SK-N-SH (cell line): ENCODE results near the gene AANAT. TPM values are rescaled to one million over a fixed set of nuclear protein-coding genes. Genes with fewer than 3 reads are reported as not detected.

Source experiments
- CTCF ChIA-PET: fragments of 300-600, 350-600 bp; formaldehyde crosslinking; extraction: SDS; loops from one replicate; lab custom pipeline; 2021; lab: Yijun Ruan, JAX
- POLR2A ChIA-PET: fragments of 350-600 bp; sonication (Branson Sonifier 250); formaldehyde crosslinking; extraction: SDS; loops from one replicate; lab custom pipeline; 2020; ENCODE audit warnings: antibody characterized with exemption, inconsistent platforms; lab: Yijun Ruan, JAX
- DNase-seq: peaks from one replicate; pipeline ENCODE4 v3.0.0; 2012
- H2AFZ ChIP-seq: fragments of 200-600 bp; sonication (generic); 2 replicates; pipeline ENCODE4 v1.8.1; 2016; ENCODE audit warnings: antibody characterized with exemption, mild to moderate bottlenecking, low read depth
- H3F3A ChIP-seq: fragments of 200-600 bp; sonication (generic); replicated peaks from 2 replicates; pipeline ENCODE3; 2016; ENCODE audit warnings: antibody characterized with exemption, mild to moderate bottlenecking; ENCODE audit not compliant: insufficient read depth
- H3K27ac ChIP-seq, 2 experiments: fragments of 200-500 bp in 1 of 2; fragments of 200-600 bp in 1 of 2; sonication (Bioruptor generic) in 1 of 2; sonication (generic), shearing (Covaris generic) in 1 of 2; 2 replicates each; pipeline versions ENCODE4 v1.5.1 to v1.6.1; 2014 to 2016; ENCODE audit warnings: low read depth in 2 of 2, inconsistent platforms in 1 of 2, low read length in 1 of 2, mild to moderate bottlenecking in 1 of 2, mixed read lengths in 1 of 2
- H3K27me3 ChIP-seq: fragments of 200-600 bp; sonication (generic), shearing (Covaris generic); 2 replicates; pipeline ENCODE4 v1.6.1; 2016; ENCODE audit warnings: mixed run types; ENCODE audit not compliant: insufficient read depth
- H3K36me3 ChIP-seq, 2 experiments: fragments of 200-500 bp in 1 of 2; fragments of 200-600 bp in 1 of 2; sonication (Bioruptor generic) in 1 of 2; sonication (generic) in 1 of 2; replicated peaks in 1 of 2; 2 replicates each; pipeline versions ENCODE3 to v1.5.1; 2014 to 2016; ENCODE audit warnings: low read length in 1 of 2, mild to moderate bottlenecking in 1 of 2; ENCODE audit not compliant: insufficient read depth in 2 of 2, control insufficient read depth in 1 of 2
- H3K4me1 ChIP-seq, 2 experiments: fragments of 200-500 bp in 1 of 2; fragments of 200-600 bp in 1 of 2; sonication (Bioruptor generic) in 1 of 2; sonication (generic), shearing (Covaris generic) in 1 of 2; 2 replicates each; pipeline versions ENCODE4 v1.5.1 to v1.6.1; 2014 to 2016; ENCODE audit warnings: low read depth in 1 of 2, low read length in 1 of 2, mixed run types in 1 of 2; ENCODE audit not compliant: insufficient read depth in 2 of 2, control insufficient read depth in 1 of 2
- H3K4me2 ChIP-seq: fragments of 200-600 bp; sonication (generic), shearing (Covaris generic); 2 replicates; pipeline ENCODE4 v1.6.1; 2017; ENCODE audit warnings: mixed run types
- H3K4me3 ChIP-seq, 2 experiments: fragments of 200-500 bp in 1 of 2; fragments of 200-600 bp in 1 of 2; sonication (Bioruptor generic) in 1 of 2; sonication (generic), shearing (Covaris generic) in 1 of 2; 2 replicates each; pipeline versions ENCODE4 v1.5.1 to v1.8.1; 2014 to 2016; ENCODE audit warnings: low read depth in 2 of 2, inconsistent platforms in 1 of 2, low read length in 1 of 2, mild to moderate bottlenecking in 1 of 2, mixed read lengths in 1 of 2, moderate library complexity in 1 of 2
- H3K79me2 ChIP-seq: fragments of 200-600 bp; sonication (generic); 2 replicates; pipeline ENCODE4 v1.8.1; 2017; ENCODE audit warnings: mild to moderate bottlenecking; ENCODE audit not compliant: insufficient read depth
- H3K9ac ChIP-seq: fragments of 200-600 bp; sonication (generic); 2 replicates; pipeline ENCODE4 v1.6.1; 2017; ENCODE audit warnings: mixed run types
- H3K9me2 ChIP-seq: fragments of 200-600 bp; sonication (generic); 2 replicates; pipeline ENCODE4 v1.6.1; 2017; ENCODE audit warnings: mixed run types
- H3K9me3 ChIP-seq: fragments of 200-600 bp; sonication (generic); 2 replicates; pipeline ENCODE4 v1.6.1; 2017; ENCODE audit warnings: mixed run types, mild to moderate bottlenecking, moderate library complexity
- H4K20me1 ChIP-seq: fragments of 200-600 bp; sonication (generic); 2 replicates; pipeline ENCODE4 v1.6.1; 2017; ENCODE audit warnings: mild to moderate bottlenecking, mixed run types; ENCODE audit not compliant: insufficient read depth
- CHD2 ChIP-seq: fragments of 150-350 bp; IDR thresholded peaks from 2 replicates; pipeline ENCODE4 v1.6.1; 2018; ENCODE audit warnings: low read length; ENCODE audit not compliant: partially characterized antibody
- CTCF ChIP-seq: fragments of 200-600 bp; sonication (generic); IDR thresholded peaks from 2 replicates; pipeline ENCODE4 v1.6.1; 2017; ENCODE audit warnings: antibody characterized with exemption, mild to moderate bottlenecking, moderate library complexity
- GATA2 ChIP-seq: sonication (generic); formaldehyde crosslinking; IDR thresholded peaks from 2 replicates; pipeline ENCODE4 v1.5.0; 2020; ENCODE audit warnings: mild to moderate bottlenecking, missing genetic modification reagents
- IRF3 ChIP-seq: fragments of 150-350 bp; IDR thresholded peaks from 2 replicates; pipeline ENCODE4 v1.6.1; 2016; ENCODE audit warnings: mild to moderate bottlenecking, low read depth, low read length
- JUND ChIP-seq: IDR thresholded peaks from 2 replicates; pipeline ENCODE4 v1.4.0; 2012
- MEF2A ChIP-seq: IDR thresholded peaks from 2 replicates; pipeline ENCODE4 v1.4.0; 2012; ENCODE audit warnings: low read depth, borderline replicate concordance
- NFIC ChIP-seq: IDR thresholded peaks from 2 replicates; pipeline ENCODE4 v1.4.0; 2012; ENCODE audit warnings: borderline replicate concordance
- PBX3 ChIP-seq: IDR thresholded peaks from 2 replicates; pipeline ENCODE4; 2012
- POLR2AphosphoS5 ChIP-seq: IDR thresholded peaks from 2 replicates; pipeline ENCODE4 v1.6.1; 2012; ENCODE audit warnings: low read depth, low read length
- RAD21 ChIP-seq: IDR thresholded peaks from 2 replicates; pipeline ENCODE4 v1.6.1; 2012; ENCODE audit warnings: mild to moderate bottlenecking, low read length
- RCOR1 ChIP-seq: fragments of 150-350 bp; IDR thresholded peaks from 2 replicates; pipeline ENCODE4 v1.6.1; 2017; ENCODE audit warnings: antibody characterized with exemption, low read length
- SIN3A ChIP-seq: IDR thresholded peaks from 2 replicates; pipeline ENCODE4 v1.6.1; 2012; ENCODE audit warnings: low read depth, mild to moderate bottlenecking, low read length, moderate library complexity, borderline replicate concordance
- SMC3 ChIP-seq: IDR thresholded peaks from 2 replicates; pipeline ENCODE4 v1.6.1; 2012; ENCODE audit warnings: low read depth, low read length, improper control_type of control experiment
- USF2 ChIP-seq: fragments of 150-350 bp; IDR thresholded peaks from 2 replicates; pipeline ENCODE4 v1.6.1; 2017; ENCODE audit warnings: antibody characterized with exemption, low read length, low read depth, borderline replicate concordance
- ZBTB33 ChIP-seq: IDR thresholded peaks from 2 replicates; pipeline ENCODE4 v1.4.0; 2012; ENCODE audit warnings: low read depth, borderline replicate concordance
- WGBS: methylation state at CpG from one replicate; pipeline ENCODE4 v1.1.6; 2017; ENCODE audit warnings: low lambda C conversion rate; 5-methylcytosine and 5-hydroxymethylcytosine counted together
- polyA plus RNA-seq, 3 experiments: library from polyadenylated mRNA; depleted of rRNA; stranded (reverse); fragments of >200 nt; gene quantifications; 2 replicates each; pipeline ENCODE4 v1.2.3, GENCODE V29; 2012

AANAT gene
- polyA plus RNA-seq, 1 of the 3 experiments (the other 2 are of a cell fraction), result 0.26 TPM

- Histone ChIP-seq H3K27me3 (peaks cover 26% of the 10 kb centered on the region; the same call in 1 of the 2 replicates), H3K9ac (no peak overlapping the region), H3K79me2 (no peaks in the 10 kb centered on the region), H4K20me1 (no peaks in the 10 kb centered on the region), H3K4me1 (no peaks in the 10 kb centered on the region), H3K36me3 (no peaks in the 10 kb centered on the region), H3K9me3 (no peaks in the 10 kb centered on the region), H3K27ac (no peak overlapping the region), H2AFZ (no peak overlapping the region), H3F3A (no peaks in the 10 kb centered on the region), H3K4me3 (no peak overlapping the region), H3K4me2 (no peak overlapping the region), H3K9me2 (no peaks in the 10 kb centered on the region)
- ChIA-PET POLR2A (no interaction called here), CTCF (interaction anchor here (0.9 to 22.2 kb wide), 8 partner anchors 8 to 166 kb away, joined by 3 to 679 read pairs (median 45); partner anchors contain the start of genes CYGB and PRCD)
- no peak for DNase-seq
- TF ChIP-seq IRF3 (no peak), ZBTB33 (no peak), NFIC (no peak), GATA2 (CRISPR knock-in tag) (no peak), CHD2 (no peak), POLR2AphosphoS5 (no peak), SMC3 (no peak), JUND (no peak), PBX3 (no peak), MEF2A (no peak), RAD21 (no peak), CTCF (no peak), SIN3A (no peak), RCOR1 (no peak), USF2 (no peak)
- 82% methylated on average over 7 of the region's 11 CpGs for WGBS
These were observed 50.2 kb downstream of the AANAT start for GRCh38 chr17:76517638-76518038.
